G401.6 (cell line): ENCODE data around the gene TMEM120B.
"Not testable (repeated sequence)": the region's sequence is repeated elsewhere in the genome, so short reads cannot be mapped to it uniquely, and the experiment has no call there.

ENCODE experiments used
- FAIRE-seq: peaks from 2 replicates; lab custom pipeline; 2012; peaks lifted over from hg19 to GRCh38; lab: Jason Lieb, UNC

Gene TMEM120B

DNA sequence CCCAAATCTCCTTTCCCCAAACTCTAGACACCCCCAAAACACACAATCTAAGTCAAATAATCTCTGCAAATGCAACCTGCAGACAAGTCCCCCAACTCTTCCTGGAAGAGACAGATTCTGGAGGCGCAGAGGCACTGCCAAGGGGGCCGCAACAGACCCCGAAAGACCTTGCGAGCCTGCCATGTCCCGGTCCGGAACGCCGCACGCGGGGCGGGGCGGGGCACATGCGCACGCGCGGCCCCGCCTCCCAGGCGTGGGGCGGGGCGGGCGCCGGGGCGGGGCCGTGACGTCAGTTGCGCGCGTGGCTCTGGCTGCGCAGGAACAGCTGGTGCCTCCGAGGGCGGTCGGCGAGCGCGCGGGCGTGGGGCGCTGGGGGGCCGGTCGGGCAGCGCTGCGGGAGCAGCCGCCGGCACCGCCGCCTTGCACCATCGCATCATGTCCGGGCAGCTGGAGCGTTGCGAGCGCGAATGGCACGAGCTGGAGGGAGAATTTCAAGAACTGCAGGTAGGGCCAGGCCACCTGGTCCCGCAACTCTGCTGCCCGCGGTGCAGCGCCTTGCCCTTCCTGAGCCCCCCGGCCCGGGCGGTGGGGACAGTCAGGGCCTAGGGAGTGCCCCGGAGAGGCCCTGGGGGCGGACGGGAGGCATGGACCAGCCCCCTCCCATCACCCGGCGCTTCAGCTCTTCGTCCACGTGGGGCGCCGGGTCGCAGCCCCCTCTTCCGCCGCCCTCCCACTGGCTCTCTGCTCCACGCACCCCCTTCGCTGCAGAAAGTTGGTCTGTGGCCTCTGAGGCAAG, at the start of gene TMEM120B:
TSS of gene TMEM120B (plus strand) at position 292 of the 796 bp plus-strand sequence. CDS start at position 436, 144 bp downstream.
- FAIRE-seq: no peak

DNA sequence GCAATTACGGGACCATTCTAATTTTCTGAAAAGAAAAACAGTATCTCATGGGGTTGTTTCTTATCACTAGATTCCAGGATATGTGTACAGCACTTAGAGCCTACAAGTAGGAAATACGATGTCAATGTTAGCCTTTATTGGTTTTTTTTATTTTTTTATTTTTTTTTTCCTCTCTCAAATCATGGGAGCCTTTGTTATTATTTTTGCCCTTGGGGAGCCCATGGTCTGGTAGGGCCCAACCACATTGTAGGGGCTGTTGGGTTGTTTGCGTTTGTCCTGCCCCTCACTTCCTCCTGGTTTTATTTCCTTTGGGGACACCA, 49.0 kb upstream of the TMEM120B start:
- no peak for FAIRE-seq

- not testable (repeated sequence) for FAIRE-seq
Observed at GRCh38 chr12:121666829-121667228, 45.7 kb upstream of the TMEM120B start.

GRCh38 chr12:121668750-121669520, 43.6 kb upstream of the TMEM120B start:
- FAIRE-seq: no peak

GRCh38 chr12:121669521-121669900, 43.0 kb upstream of the TMEM120B start, which contains the start of gene MORN3:
Gene MORN3, minus strand, starts transcription at chr12:121669654. Its CDS starts 171 bp downstream, at chr12:121669483.
- FAIRE-seq: no peak

GRCh38 chr12:121673013-121673511, 39.5 kb upstream of the TMEM120B start:
- FAIRE-seq: no peak

DNA sequence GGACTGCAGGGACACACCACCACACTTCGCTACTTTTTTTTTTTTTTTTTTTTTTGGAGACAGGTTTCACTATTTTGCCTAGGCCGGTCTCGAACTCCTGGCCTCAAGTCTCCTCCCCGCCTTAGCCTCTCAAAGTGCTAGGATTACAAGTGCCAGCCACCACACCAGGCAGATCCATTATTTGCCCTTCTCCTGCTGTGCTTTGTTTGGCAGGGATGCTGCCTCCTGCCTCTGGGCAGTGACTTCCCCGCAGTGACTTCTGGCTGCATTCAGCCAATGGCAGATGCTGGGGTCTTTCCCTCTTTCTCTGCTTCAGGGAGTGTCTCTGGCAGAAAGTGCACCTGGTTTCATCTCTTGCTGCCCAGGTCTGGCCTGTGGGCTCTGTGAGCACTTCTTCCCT, 36.4 kb upstream of the TMEM120B start:
- FAIRE-seq: no peak

DNA sequence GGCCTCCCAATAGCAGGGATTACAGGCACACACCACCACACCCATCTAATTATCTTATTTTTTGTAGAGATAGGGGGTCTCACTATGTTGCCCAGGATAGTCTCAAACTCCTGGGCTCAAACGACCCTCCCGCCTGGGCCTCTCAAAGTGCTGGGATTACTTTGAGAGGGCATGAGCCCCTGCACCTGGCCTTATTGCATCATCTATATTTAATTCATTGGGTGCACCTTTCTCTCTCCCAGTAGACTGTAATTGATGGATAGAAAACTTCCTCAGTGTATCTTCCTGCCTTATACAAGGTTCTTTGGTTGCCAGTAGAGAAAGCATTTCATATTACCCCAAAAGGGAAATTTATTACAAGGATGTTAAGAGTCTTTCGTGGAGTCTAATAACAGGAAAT, 34.2 kb upstream of the TMEM120B start:
- no peak for FAIRE-seq

DNA sequence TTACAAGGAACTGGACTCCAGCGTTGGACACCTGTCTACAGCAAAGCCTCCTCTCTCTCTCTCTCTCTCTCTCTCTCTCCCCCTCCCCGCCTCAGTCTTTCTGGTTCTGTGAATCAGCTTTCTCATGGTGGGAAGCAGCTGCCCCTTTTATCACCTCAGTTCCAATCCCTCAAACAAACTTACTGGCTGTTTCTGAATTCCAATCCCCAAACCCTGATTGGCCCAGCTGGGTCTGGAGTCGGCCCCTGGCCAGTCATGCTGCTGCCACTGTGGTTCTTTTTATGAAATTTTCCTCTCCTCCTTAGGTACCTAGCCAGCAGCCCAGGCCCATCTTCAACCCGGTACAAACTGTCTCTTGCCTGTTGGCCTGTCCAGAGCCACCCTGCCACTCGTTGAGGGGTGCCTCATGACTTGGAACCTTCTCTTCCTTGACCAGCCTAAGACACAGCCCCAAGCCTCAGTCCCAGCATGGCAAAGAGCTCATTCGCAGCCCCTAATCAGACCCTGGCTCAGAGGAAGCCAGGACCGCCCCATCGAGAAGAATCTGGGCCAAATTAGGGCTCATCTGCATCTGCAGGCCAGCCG, 33.7 kb upstream of the TMEM120B start:
- no peak for FAIRE-seq

DNA sequence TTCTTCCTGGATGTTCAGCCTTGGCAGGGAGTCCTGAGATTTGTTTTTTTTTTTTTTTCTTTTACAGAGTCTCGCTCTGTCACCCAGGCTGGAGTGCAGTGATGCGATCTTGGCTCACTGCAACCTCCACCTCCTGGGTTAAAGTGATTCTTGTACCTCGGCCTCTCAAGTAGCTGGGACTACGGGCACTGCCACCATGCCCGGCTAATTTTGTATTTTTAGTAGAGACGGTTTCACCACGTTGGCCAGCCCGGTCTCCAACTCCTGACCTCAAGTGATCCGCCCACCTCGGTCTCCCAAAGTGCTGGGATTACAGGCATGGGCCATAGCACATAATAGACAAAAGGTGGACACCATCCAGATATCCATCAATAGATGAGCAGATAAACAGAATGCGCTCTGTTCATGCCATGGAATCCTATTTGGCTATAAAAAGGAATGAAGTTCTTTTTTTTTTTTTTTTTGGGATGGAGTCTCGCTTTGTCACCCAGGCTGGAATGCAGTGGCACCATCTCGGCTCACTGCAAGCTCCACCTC, 32.8 kb upstream of the TMEM120B start:
- not testable (repeated sequence) for FAIRE-seq

- FAIRE-seq: no peak
Observed at GRCh38 chr12:121688966-121689365, 23.6 kb upstream of the TMEM120B start.

DNA sequence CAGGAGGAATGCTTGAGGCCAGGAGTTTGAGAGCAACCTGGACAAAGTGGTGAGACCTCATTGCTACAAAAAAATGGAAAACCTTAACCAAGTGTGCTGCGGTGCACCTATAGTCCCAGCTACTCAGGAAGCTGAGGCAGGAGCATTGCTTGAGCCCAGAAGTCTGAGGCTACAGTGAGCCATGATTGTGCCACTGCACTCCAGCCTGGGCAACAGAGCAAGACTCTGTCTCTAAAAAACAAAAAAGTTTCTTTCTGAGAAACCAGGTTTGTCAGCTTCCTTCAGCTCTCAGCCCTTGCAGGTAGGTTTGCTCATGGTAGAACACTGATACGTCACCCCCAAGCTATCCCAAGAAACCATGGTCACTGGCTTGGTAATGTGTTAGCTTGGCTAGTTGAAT, 23.1 kb upstream of the TMEM120B start:
- no peak for FAIRE-seq

- not testable (repeated sequence) for FAIRE-seq
Observed at GRCh38 chr12:121692744-121693143, 19.8 kb upstream of the TMEM120B start.

GRCh38 chr12:121693155-121693687, 19.3 kb upstream of the TMEM120B start:
- FAIRE-seq: no peak

DNA sequence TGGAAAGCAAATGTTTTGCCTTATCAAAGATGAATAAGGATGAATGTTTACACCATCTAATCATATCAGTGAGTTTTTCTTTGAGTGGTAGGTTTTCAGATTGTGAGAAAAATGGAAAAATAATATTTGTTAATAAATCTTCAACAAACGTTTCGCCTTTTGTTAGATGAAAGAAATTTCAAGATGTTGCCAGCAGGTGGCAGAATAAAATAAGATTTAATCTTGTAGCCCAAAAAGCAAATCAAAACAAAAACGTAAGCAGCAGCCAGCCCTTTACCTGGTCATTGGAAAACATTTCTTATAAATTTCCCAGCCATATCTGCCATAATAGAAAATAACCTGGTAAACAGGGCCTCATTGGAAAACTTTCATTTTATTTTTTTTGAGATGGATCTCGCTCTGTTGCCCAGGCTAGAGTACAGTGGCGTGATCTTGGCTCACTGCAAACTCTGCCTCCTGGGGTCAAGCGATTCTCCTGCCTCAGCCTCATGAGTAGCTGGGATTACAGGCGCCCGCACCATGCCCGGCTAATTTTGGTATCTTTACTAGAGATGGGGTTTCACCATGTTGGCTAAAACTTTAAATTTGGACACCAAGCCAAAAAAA, 15.4 kb upstream of the TMEM120B start:
- peak; percentile 96 for FAIRE-seq

GRCh38 chr12:121697861-121698260, 14.7 kb upstream of the TMEM120B start:
- FAIRE-seq: not testable (repeated sequence)

- no peak for FAIRE-seq
Observed at GRCh38 chr12:121701667-121702277, 10.8 kb upstream of the TMEM120B start.

DNA sequence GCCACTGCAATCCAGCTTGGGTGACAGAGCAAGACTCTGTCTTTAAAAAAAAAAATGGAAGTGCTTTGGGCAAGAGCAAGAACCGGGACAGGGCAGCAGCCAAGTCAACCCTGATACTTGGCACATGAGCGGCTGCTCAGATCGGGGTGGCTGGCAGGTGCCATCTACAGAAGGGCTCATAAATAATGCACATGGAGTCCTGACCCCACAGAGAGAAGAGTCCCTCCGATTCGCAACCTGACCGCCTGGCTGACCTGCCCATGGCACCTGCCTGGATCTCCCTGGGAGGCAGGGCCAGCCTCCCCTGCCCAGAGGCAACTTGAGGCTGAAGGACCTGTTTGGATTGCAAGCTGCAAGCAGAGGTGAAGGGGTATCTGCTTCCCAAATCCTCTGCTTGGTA, 9.6 kb upstream of the TMEM120B start:
- no peak for FAIRE-seq

DNA sequence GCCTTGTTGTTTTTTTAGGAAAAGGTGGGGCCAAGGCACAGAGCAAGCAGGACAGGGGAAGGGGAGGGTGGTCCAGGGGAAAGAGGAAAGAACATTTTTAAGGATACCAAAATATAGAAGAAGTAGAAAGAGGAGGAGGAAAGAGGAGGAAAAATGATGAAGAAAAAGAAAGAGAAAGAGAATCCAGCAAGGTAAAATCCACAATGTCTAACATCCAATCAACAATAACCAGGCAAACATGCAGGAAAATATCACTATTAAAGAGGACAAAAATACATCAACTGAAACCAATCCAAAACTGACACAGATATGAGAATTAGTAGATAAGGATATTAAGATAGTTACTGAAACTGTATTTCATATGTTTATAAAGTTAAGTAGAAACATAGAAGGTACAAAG, 7.0 kb upstream of the TMEM120B start:
- no peak for FAIRE-seq

DNA sequence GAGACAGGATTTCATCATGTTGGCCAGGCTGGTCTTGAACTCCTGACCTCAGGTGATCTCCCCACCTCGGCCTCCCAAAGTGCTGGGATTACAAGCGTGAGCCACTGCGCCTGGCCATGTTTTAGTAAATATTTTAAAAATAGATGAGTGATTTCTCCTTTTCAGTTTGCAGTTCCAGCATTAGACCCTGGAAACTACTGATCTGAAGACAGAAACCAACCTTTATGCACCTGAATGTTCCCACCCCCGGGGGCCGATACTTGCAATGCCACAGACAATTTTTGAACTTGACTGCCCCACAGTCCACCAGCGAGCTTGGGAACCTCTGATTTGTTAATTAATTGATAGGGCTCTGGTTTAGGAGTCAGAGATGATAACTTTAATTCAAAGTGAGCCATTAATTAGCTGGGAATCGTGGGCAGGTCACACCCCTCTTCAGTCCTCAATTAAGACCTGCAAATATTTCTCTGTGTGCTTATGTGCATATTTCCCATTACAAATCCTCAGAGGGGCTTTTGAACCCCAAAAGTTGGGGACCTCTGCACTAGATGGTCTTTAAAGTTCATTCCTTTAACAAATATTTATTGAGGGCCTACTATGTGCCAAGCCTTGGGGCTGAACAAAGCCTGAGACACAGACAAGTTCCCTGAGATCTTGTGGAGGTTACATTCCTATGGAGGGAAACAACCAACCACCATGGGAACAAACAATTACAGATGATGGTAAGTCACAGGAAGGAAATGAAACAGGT, 4.1 kb upstream of the TMEM120B start:
- FAIRE-seq: no peak

GRCh38 chr12:121709064-121709424, 3.5 kb upstream of the TMEM120B start:
- not testable (repeated sequence) for FAIRE-seq
